CD4-positive, alpha-beta T cell treated with Interleukin-12 subunit alpha and Interleukin-12 subunit beta, for 1 hour (primary cell): ENCODE results near the gene BAG1.

Experiments
- DNase-seq: peaks from one replicate; pipeline ENCODE4 v3.0.0-alpha.2; 2020

The BAG1 gene

DNA sequence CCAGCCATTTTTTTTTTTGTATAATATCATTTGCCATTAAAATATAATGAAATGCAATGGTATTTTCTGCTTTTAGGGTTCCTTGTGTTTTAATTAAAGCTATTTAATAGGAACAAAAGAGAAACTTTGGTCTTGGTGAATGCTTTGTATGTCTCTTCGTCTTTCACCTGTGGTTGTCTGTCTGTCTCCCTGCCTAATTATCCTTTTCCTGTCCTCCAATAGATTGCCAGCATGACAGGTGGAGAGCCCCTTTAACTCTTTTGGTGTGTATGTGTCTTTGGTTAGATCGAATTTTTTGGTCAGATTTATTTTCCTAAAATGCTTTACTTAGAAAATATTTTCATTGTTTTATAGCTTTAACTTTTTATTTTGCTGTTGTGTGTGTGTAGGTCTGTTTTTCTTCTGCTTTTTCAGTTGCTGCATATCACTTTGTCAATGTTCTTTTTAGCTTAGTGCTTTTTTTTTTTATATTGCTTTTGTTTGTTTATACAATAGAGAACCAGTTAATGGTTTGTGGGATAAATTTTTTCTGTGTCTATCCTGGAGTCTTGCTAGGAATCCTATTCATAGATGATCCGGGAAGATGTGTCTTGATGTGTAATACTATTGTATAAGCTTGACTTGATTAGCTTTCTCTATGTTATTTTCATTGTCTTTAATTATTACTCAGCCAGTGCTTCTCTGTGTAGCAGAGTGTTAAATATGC is 8.9 kb upstream of the BAG1 start:
- no peak for DNase-seq

DNA sequence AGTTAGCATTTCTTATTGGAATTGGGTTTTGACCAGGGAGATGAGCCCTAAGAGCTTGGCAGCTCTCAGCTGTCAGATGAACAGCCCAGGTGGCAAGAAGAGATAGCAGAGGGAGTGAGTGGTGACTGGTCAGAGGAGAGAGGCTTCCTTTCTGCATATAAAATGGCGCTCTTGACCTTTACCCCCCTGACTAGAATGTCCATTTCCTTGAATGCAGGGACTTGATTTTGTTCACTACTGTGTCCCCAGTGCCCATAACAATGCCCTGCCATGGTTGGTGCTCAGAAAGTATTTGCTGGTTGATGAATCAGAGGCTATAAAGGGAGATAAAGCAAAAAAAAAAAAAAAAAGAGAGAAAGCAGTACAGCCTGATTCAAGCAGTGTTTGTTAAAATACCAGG is 7.6 kb upstream of the BAG1 start:
- DNase-seq = no peak

DNA sequence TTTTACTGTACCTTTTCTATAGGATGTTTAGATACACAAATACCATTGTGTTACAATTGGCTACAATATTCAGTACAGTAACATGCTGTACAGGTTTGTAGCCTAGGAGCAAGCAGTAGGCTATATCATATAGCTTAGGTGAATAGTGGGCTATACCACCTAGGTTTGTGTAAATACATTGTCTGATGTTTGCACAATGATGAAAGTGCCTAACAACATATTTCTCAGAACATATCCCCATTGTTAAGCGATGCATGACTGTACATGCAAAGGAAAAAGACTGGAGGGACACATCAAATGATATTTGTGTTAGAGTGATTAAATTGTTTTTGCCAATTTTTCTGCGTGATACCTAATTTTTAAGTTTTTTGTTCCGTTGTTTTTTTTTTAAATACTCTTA is 5.6 kb upstream of the BAG1 start:
- no peak for DNase-seq

DNA sequence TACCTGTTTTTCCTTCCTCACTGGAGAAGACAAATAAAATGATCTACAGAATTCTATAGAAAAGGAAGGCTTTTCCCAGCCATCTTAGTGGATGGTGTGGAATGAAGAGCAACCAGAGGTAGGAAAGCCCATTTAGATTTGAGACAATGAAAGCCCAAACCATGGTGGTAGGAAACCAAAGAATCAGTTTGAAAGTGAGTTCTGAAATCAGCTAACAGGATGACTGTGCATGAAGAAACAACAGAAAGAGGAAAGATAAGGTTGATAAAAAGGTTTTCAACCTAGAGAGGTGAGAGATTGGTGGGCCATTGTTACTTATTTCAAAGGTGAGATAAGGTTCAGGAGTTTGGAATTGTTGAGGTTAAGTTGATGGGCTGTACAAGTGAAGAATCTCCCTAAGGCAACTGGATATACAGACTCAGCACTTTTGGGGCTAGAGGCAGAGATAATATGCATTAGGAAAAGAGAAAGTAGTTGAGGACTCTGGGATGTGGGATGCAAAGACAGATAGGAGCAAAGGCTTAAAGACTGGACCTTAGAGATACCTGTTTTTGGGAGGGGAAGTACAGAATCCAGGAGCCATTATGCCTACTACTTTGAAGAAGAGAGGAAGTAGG is 2.8 kb upstream of the BAG1 start:
- no peak for DNase-seq

DNA sequence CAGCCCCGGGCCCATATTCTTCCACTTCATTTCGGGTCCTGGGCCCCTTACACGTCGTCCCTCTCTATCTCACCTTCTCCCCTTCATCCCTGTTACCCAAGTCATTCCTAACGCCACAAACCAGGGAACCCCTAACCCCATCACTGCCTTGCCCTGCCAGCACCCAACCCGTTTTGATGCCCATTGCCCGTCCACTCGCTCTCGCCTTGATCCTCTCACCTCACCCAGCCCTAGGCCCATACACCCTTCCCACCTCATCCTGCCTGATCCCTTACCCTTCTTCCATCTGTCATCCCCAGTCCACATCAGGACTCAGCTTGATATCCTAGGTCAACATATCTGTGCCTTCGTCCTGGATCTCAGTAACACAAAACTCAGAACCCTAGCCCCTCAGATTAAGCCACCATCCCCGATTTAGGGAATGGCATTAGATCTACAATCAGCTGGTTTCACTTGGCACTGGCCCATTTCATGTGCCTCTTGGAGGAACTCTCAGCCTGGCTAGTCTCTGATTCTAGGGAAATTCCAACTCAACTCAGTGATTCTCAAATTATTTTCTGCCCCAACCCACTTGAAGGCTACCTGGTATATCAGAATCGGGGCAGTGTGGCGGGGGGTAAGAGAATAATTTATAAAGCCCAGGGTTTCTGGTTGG is 830 bp upstream of the BAG1 start:
- peak; percentile 17 for DNase-seq

DNA sequence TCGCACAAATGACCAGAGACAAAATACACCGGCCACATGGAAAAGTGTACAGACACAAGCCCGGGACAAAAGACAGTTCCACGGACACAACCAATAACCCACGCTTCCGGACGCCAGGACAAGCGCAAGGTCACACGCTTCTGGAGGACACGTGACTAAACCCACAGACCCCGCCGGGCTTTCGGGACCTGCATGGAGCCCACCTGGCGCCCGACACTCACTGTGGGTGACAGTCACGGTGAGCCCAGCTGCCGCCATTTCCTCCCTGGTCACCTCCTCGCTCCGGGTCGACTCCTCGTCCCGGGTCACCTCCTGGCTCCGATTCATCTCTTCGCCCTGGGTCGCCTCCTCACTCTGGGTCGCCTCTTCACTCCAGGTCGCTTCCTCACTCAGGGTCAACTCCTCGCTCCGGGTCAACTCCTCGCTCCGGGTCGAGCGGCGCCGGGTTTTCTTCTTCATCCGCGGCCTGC is 470 bp downstream of the BAG1 start:
- peak; percentile 37 for DNase-seq

DNA sequence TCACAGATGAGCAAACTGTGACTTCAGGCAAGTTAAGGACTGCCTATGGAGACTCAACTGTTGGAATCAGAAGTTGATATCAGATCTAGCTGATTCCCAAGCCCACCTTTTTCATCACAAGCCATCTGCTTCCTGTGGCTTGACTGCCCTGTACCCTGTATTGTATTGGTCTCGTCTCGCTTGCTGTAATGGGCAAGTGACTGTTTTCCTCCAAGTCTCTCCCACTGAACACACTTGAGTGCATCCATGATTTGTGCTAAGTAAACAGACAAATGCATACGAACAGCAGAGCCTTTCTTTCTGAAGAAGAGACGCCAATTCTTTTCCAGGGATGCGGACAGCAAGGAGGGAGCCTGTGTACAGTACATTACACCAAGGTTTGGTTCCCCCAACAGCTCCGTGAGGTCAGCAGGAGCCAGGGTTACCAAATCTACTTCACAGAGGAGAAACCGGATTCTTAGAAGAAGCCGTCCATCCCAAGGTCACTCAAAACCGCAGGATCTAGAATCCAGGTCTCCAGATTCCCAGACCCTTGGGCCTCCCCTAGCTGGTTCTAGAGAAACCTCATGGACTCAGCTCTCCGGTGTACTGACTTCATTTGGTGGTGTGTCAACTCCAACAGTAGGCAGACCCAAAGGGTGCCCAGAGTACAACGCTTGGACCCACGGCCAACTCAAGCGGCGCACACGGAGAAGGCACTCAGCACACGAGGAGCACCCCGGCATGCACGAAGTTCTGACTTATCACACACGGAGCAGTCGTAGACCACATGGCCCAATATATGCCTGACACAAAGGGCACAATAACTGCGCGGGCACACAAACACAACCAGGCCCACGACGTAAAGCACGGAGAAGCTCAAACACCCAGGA is 1.1 kb downstream of the BAG1 start:
- DNase-seq = peak; percentile 26

DNA sequence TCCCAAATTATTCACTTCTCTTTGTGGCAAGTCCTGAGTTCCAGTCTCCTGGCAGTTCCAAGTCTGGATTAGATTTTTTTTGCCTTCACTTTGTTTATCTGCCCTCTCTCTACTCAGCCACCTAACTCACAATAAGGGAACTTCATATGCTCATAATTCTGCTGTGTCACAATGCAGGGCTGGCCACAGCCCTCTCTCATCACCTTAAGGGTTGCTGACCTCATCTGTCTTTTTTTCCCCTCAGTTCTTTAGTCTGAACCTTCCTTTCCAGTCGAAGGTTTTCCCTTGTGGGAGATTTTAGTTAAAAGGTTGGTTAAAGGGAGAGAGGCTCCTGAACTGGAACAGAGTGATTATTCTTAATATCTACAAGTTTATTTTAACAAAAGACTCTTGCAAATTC is 4.1 kb downstream of the BAG1 start:
- no peak for DNase-seq

DNA sequence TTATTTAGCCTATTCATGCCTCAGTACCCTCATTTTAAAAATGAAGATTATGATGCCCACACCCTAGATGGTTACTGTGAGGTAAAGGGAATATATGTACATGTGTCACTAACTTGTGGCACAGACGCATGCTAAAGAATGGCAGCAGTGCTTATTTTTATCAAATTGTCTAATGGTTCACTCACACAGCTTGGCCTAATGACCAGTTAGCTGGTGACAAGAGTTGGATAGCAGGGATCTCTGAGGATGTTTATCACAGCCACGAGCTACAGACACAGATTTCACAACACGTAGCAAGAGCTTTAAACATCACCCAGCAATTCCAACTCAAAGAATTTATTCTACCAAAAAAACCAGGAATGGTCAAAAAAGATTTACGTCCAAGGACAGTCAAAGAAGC is 7.2 kb downstream of the BAG1 start:
- no peak for DNase-seq

DNA sequence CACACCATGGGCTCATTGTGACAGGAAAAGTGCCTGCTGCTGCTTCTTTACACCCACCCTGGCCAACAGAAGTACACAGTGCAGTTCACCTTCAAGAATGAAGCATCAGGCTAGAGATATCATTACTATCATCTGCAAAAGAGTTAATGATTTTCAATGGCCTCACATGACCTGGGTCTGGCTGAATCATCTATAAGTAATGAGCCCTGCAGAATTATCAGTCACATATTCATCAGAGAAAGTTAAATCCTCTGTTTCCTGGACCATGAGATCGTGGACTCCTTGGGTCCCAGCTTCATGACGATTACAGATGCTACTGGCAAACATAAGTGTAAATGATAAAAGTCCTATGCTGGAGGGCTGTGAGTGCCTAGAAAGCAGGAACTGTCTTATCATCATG is 8.3 kb downstream of the BAG1 start:
- no peak for DNase-seq

DNA sequence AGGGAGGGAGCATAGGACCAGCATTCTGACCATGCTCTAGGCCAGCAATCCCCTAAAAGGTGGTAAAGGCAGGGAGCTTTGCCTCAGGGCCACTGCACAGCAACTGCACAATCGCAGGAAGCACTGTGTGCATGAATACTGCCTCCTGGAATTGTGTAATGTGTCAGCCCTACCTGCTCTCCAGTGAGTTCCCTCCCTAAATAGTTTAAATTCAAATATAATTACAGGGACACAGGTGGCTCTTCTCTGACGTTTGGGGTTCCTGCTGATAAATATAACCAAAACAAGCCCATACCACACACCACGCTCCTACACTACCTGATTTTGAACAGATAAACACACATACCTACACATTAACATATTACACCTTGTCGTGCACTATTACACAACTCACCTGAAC is 9.0 kb downstream of the BAG1 start:
- no peak for DNase-seq

DNA sequence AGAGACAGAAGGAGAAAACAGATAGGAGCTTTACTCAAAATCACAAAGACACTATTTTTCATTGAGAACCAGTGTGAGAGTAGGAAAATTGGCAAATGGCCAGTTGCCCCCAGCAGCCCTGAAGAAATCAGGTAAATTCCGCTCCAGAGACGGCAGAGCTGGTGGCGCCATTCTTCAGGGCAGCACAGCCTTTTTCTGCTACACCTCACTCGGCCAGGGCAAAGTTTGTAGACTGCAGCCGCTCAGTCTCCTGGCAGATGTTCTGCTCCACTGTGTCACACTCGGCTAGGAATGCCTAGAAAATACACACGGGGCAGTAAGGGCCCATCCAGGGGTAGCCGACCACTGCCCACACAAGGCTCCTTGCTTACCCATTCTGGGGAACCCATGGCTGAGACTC is 9.5 kb downstream of the BAG1 start:
- no peak for DNase-seq

DNA sequence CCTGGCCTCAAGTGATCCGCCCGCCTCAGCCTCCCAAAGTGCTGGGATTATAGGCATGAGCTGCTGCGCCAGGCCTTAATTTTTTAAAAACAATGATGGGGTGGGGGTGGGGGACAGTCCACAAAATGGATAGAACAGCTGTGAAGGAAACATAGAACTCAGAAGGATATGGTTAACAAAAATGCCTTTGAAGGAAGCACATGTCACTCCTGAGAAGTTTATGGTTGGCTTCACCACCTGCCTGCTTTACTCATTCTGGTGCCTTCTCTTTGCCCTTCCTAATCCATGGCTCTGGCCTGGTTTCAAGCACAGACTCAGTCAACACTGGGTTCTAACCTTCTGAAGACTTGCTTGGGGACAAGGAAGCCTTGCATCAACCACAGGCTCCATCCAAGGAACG is 10.3 kb downstream of the BAG1 start:
- DNase-seq = no peak

DNA sequence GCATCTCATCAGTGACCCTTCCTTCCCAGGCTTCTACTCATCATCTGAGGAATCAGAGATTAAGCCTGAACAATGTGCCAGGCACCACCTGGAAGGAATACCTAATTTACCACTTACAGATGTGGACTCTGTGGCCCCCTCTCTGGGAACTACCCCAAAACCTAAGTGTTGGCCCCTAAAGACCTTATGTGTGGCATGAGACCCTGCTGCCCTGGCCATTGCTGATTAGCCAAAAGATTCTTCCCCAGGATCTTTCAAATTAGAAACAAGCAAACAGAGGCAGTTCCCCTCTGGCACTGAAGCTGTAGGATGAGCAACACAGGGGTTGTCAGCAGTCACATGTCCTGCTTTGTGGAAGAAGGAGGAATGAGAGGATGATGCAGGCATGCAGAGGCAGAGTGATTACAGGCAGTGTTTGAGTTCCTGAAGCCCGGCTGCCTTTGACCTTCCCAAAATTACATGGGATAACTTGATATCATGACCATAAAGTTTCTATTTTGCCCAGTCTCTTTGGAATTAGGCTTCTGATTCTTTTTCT is 14.0 kb downstream of the BAG1 start:
- DNase-seq = no peak

DNA sequence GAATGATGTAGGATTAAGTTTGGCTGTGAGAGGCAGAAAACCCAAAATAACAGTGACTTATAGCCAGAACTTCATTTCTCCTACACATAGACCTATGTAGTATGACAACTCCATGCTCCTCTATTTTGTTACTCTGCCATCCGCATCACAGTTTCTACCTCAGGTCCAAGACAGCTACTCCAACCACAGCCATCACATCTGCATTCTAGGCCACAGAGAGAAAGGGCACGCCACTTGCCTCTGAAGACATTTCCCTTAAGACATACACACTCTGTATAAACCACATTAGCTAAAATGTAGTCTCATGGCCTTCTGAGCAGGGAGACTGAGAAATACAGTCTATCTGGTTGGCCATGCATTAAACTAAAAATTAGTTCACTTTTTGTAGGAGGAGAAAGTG is 14.5 kb downstream of the BAG1 start:
- no peak for DNase-seq

DNA sequence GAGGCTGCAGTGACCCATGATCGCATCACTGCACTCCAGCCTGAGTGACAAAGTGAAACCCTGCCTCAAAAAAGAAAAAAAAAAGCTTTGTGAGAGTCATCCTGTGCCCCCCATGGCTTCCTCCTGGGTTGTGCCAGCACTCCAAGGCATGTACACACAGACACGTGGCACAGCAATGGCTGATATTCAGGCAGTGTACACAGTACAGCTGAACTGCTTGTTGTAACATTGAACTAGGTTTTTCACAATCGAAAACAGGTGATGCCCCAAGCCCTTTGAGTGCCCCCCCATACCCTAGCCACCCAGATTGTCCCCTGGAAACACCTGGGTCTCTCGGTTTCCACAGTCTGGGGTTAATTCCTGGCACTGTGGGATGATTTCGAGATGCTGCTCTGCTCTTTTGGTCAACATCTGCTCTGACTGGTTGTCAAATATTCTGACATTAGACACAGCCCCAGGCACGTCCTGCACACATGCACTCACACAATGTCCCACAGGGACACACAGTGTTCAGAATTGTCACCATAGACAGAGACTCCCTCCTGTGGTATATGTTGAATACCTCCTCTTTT is 15.3 kb downstream of the BAG1 start:
- DNase-seq = no peak

DNA sequence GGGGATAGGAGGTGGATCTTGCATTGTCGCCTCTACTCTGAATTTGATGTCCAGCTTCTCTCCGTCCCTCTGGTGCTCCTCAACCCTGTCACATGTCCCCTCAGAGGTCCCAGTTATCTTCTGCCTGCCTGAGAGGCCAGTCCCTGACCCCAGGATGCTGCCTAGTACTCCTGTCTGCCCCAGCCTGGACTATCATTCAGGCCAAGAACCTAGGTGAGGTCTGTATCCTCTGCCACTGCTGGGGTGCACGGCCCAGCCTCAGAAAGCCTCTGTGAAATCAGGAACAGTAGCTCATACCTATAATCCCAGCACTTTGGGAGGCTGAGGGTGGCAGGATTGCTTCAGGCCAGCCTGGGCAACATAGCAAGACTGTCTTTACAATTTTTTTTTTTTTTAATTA is 15.9 kb downstream of the BAG1 start:
- no peak for DNase-seq

DNA sequence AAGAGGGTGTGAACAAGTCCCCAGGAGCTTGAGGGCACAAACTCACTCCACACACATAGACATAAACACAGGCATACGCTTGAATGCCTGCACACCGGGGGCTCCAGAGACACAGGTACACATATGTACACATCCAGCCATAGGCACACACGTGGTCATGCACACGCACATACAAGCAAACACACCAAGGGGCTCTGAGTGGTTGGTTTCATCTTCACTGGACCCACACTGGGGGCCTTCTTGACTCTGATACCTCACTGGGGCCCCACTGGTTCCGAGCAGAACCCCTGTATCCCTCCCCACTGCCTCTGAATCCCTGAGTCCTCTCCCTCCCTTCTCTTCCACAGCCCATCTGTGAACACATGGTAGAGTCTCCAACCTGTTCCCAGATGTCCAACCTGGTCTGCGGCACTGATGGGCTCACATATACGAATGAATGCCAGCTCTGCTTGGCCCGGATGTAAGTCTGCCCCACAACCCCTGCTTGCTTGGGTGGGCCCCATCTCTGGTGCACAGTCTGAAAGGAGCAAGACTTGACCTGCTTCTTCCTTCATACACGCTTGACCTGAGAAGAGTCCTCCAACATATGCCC is 18.1 kb downstream of the BAG1 start:
- DNase-seq = no peak

DNA sequence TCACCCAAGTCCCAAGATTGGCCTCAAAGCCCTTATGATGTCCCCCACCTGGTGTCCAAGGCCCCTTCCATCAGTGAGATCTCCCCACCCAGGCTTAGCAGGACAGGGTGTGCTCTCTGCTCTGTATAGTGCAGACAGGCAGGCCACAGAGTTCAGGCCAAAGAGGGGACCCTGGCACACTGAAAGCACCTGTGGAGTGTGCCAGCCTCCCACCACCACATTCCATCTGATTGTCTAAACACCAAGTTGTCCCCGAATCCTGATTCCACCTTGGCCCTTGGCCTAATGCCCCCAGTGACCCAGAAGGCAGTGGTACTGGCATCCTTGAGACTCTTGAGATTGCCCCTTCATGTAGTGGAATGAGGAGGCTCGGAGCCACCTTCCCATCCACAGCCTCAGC is 19.2 kb downstream of the BAG1 start:
- no peak for DNase-seq

DNA sequence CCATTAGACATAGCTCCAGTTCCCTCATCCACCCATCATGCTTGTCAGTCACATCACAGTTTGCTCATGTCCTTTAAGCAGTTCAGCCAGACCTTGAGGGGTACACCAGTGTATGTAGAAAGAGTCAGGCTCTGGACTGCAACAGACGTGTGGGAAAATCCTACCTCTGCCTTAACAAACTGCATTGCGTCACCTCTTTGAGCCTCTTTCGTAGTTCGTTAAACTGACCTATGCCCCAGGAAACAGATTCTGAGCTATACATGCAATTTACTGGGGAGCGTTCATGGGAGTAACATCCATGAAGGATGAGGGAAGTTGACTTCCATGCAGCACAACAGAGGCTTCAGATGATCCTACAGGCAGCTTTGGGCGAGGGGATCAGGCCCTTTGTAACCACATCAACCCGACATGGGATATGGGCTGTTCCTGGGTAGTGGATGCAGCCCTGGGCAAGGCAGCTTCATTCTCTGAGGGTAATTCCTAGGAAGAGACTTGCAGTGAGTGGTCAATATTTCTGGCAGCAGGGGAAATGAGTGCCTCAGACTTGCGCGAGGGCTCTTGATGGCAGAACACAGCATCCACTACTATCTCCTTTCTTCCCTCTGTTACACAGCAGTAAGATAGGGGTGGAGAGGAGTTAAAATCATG is 20.2 kb downstream of the BAG1 start:
- DNase-seq = no peak

DNA sequence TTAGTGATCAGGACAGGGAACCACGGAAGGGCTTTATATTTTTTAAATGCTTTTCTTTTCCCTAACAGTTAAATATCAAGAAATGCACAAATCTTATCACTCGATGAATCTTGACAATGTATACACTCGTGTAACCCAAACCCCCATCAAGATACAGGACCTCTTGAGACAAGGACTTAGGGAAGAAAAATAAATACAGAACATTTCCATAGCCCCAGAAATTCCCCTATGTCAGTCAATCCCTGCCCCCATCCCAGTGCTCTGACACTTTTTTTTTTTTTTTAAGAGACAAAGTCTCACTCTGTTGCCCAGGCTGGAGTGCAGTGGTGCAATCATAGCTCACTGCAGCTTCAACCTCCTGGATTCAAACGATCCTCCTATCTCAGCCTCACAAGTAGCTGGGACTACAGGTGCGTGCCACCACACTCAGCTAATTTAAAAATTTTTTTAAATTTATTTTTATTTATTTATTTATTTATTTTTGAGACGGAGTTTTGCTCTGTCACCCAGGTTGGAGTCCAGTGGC is 21.8 kb downstream of the BAG1 start:
- DNase-seq = no peak

DNA sequence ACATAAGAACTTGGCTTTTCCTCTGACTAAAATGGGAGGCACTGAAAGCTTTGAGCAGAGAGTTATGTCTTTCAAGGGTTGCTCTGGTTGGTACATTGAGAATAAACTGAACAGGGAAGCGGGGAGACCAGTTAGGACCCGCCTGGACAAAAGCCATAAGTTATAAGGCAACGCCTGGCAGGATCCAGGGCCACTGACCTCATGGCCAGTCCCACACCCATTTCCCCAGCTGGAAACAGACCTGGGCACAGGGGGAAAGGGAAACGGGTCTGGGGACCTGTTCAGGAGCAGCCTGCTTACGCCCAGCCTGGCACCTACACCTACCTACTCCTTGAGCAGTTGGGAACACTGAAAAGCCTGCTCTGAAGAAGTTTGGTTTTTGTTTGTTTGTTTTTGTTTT is 23.2 kb downstream of the BAG1 start:
- DNase-seq = no peak
